Hepatocyte (in vitro differentiated cells): Measurements from ENCODE around the gene LDLRAD4.

Source experiments
- CTCF ChIP-seq: fragments of 200-600 bp; sonication (generic); IDR thresholded peaks from 2 replicates; pipeline ENCODE4 v1.5.1; 2016; ENCODE audit warnings: antibody characterized with exemption, mild to moderate bottlenecking; ENCODE audit not compliant: poor library complexity
- EZH2 ChIP-seq: fragments of 200-600 bp; sonication (generic); IDR thresholded peaks from 2 replicates; pipeline ENCODE4 v1.6.1; 2016; ENCODE audit warnings: antibody characterized with exemption, mild to moderate bottlenecking, borderline replicate concordance
- EZH2phosphoT487 ChIP-seq: fragments of 200-600 bp; sonication (generic); IDR thresholded peaks from one replicate; pipeline ENCODE4 v1.6.1; 2018; ENCODE audit warnings: antibody characterized with exemption, mild to moderate bottlenecking, low read depth, moderate library complexity; ENCODE audit not compliant: unreplicated experiment, severe bottlenecking

- TF ChIP-seq CTCF (no peak), EZH2 (no peak), EZH2phosphoT487 (no peak)
Measured at GRCh38 chr18:13587937-13588336, 369.4 kb downstream of the LDLRAD4 start.
